ENCODE measurements around the gene CISH. TPM values are rescaled to one million over a fixed set of nuclear protein-coding genes. Genes with fewer than 3 reads are reported as not detected.
A peak's percentile ranks its signal among the peaks of the same experiment; 100 is the strongest.

CISH gene
- total and polyA plus RNA-seq, 9 of the 15 experiments (the other 6 are each of a cell fraction or from before 2014, with no cell fraction given), result 1.7 to 47.7 (median 18.3) TPM

GRCh38 chr3:50620820-50621219 is 9.2 kb upstream of the CISH start:
- Histone ChIP-seq H4K20me1 (replicated peaks; ENCODE audit: control insufficient read depth, insufficient read depth, low read length) (peaks cover 8% of the 10 kb centered on the region; the same call in 1 of the 2 replicates), H3K9me3 (replicated peaks; ENCODE audit: control insufficient read depth, insufficient read depth, low read depth, low read length) (no peaks in the 10 kb centered on the region), H3K4me3 (no peak overlapping the region), H3K27ac (ENCODE audit: extremely low read depth, low read depth, low read length) (no peak overlapping the region), H3K9me1 (ENCODE audit: control insufficient read depth, insufficient read depth, low read length) (no peaks in the 10 kb centered on the region), H3K36me3 (ENCODE audit: control insufficient read depth, insufficient read depth, low read length) (peaks cover 50% of the 10 kb centered on the region; the same call in 2 of the 3 replicates), H3K4me1 (replicated peaks in 1 of 2; ENCODE audit: control insufficient read depth in 2 of 2, insufficient read depth in 2 of 2, low read length in 2 of 2) (peaks cover 15 to 28% of the 10 kb centered on the region in 2 experiments; a peak in 4 of 5 replicates), H3K4me2 (ENCODE audit: insufficient read depth, low read length) (no peak overlapping the region), H3K27me3 (ENCODE audit: control insufficient read depth in 2 of 2, insufficient read depth in 2 of 2, low read length in 2 of 2) (no peaks in the 10 kb centered on the region), H3K9ac (ENCODE audit: insufficient read depth in 1 of 2, low read depth in 2 of 2, low read length in 2 of 2) (peak overlapping the region in 1 of 2 experiments; percentile 53; a peak in 1 of 4 replicates), H2AFZ (ENCODE audit: low read depth, low read length) (no peak overlapping the region), H3K79me2 (ENCODE audit: control insufficient read depth, insufficient read depth, low read length) (peaks cover 41% of the 10 kb centered on the region)
- in situ Hi-C loops (cut with MboI), result no loop called here
- intact Hi-C loops (cut with micrococcal nuclease), result no loop called here
- no peak for TF ChIP-seq ZNF239 (CRISPR knock-in tag; IDR thresholded peaks at IDR 0.05)
- TF ChIP-seq POLR2A (conservative IDR thresholded peaks at IDR 0.05), result no peak
- no peak for TF ChIP-seq LARP7 (IDR thresholded peaks at IDR 0.05)
- TF ChIP-seq, protein P1, sequence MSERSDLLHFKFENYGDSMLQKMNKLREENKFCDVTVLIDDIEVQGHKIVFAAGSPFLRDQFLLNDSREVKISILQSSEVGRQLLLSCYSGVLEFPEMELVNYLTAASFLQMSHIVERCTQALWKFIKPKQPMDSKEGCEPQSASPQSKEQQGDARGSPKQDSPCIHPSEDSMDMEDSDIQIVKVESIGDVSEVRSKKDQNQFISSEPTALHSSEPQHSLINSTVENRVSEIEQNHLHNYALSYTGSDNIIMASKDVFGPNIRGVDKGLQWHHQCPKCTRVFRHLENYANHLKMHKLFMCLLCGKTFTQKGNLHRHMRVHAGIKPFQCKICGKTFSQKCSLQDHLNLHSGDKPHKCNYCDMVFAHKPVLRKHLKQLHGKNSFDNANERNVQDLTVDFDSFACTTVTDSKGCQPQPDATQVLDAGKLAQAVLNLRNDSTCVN (CRISPR knock-in tag; IDR thresholded peaks at IDR 0.05), result no peak
- TF ChIP-seq GABPA (tag; conservative IDR thresholded peaks at IDR 0.05; ENCODE audit: low read depth), result no peak
- TF ChIP-seq ZSCAN29 (IDR thresholded peaks at IDR 0.05), result no peak
- TF ChIP-seq, protein P2, sequence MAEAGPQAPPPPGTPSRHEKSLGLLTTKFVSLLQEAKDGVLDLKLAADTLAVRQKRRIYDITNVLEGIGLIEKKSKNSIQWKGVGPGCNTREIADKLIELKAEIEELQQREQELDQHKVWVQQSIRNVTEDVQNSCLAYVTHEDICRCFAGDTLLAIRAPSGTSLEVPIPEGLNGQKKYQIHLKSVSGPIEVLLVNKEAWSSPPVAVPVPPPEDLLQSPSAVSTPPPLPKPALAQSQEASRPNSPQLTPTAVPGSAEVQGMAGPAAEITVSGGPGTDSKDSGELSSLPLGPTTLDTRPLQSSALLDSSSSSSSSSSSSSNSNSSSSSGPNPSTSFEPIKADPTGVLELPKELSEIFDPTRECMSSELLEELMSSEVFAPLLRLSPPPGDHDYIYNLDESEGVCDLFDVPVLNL (CRISPR knock-in tag; IDR thresholded peaks at IDR 0.05; ENCODE audit: low read depth), result no peak
- TF ChIP-seq, protein P3, sequence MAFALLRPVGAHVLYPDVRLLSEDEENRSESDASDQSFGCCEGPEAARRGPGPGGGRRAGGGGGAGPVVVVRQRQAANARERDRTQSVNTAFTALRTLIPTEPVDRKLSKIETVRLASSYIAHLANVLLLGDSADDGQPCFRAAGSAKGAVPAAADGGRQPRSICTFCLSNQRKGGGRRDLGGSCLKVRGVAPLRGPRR (CRISPR knock-in tag; IDR thresholded peaks at IDR 0.05), result no peak
- no peak for TF ChIP-seq MCM7 (IDR thresholded peaks at IDR 0.05)
- TF ChIP-seq POLR2AphosphoS2 (IDR thresholded peaks at IDR 0.05; ENCODE audit: low read length), result no peak
- FAIRE-seq (no peak), ATAC-seq (no peak), DNase-seq (ENCODE audit: extremely low read depth in 1 of 4, low spot score in 3 of 4) (no peak)
- CTCF ChIA-PET (ENCODE audit: low intra/inter-chr PET ratio), result no interaction called here
- WGBS (ENCODE audit: insufficient coverage, low coverage, missing lambda C conversion rate), result 51% methylated on average over 4 of the region's 4 CpGs
- POLR2A ChIA-PET, result interaction anchor here (1.7 to 3.0 kb wide), 2 partner anchors 8 to 11 kb away, joined by 4 to 11 read pairs; no protein-coding TSS in a partner anchor
- no TSS peak for BruUV-seq (replicated peaks)

All from K562 (cell line).